Activated CD8-positive, alpha-beta T cell treated with anti-CD3 and anti-CD28 coated beads, Interleukin-2, amount 10 ng/mL, durations not matched to agents 7 days and 5 days (primary cell): ENCODE data around the gene DMC1. TPM values are rescaled to one million over a fixed set of nuclear protein-coding genes. Genes with fewer than 3 reads are reported as not detected.
"Not testable (repeated sequence)": the region's sequence is repeated elsewhere in the genome, so short reads cannot be mapped to it uniquely, and the experiment has no call there.

Experiments
- ATAC-seq: fragments of 150-1000 bp; cut with Tn5 transposase; one replicate; pipeline ENCODE4 v1.10.0; 2021; ENCODE audit warnings: moderate library complexity
- CTCF ChIA-PET: fragments of 350-600 bp; sonication (Branson Sonifier 250); formaldehyde crosslinking; loops from one replicate; lab custom pipeline; 2021; ENCODE audit warnings: antibody characterized with exemption; lab: Charles Lee
- POLR2A ChIA-PET: fragments of 350-600 bp; sonication (Branson Sonifier 250); formaldehyde crosslinking; loops from one replicate; lab custom pipeline; 2021; ENCODE audit warnings: antibody characterized with exemption; lab: Charles Lee
- DNase-seq: peaks from one replicate; pipeline ENCODE4 v3.0.0-alpha.2; 2020
- H3K27ac Mint-ChIP-seq: one replicate; pipeline ENCODE4 v1.8.0; 2021; ENCODE audit warnings: mild to moderate bottlenecking, mixed read lengths
- H3K27me3 Mint-ChIP-seq: one replicate; pipeline ENCODE4 v1.8.0; 2021; ENCODE audit warnings: low read depth, mixed read lengths
- H3K36me3 Mint-ChIP-seq: one replicate; pipeline ENCODE4 v1.8.0; 2021; ENCODE audit warnings: low read depth, mixed read lengths
- H3K4me1 Mint-ChIP-seq: one replicate; pipeline ENCODE4 v1.8.0; 2021; ENCODE audit warnings: low read depth, mixed read lengths
- H3K4me3 Mint-ChIP-seq: one replicate; pipeline ENCODE4 v1.8.0; 2021; ENCODE audit warnings: mild to moderate bottlenecking, mixed read lengths
- H3K9me3 Mint-ChIP-seq: one replicate; pipeline ENCODE4 v1.8.0; 2022; ENCODE audit warnings: mixed read lengths; ENCODE audit not compliant: insufficient read depth
- total RNA-seq, 2 experiments: library from RNA; stranded (reverse); gene quantifications; one replicate each; pipeline ENCODE4 v1.2.3, GENCODE V29; 2021

Gene DMC1
- total RNA-seq, 2 experiments from 2014 or later: 10.1 to 12.1 TPM

DNA sequence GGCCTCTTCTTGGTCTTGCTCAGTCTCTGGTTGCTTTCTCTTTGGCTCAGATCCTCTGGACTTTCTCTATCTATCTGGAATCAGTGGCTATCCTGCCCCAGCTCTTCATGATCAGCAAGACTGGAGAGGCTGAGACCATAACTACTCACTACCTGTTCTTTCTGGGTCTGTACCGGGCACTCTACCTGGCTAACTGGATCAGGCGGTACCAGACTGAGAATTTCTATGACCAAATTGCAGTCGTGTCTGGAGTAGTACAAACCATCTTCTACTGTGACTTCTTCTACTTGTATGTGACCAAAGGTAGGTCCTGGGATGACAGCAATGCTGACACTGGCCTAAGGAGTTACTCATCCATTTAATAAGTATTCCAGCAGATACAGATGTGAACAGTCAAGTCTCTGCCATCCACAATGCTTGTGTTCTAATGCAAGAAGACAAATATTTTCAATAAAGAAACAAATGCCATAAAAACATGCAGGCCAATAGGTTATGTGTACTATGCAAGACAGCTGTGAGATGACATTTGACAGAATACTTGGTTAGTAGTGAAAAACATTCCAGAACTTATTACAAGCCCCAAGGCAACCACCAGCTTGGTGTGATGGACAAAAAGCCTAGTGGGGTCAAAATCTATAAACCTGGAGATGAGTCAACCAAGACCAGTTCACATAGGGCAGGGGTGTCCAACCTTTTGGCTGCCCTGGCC, 88.7 kb downstream of the DMC1 start:
- no peak overlapping the region for H3K4me3 Mint-ChIP-seq
- H3K36me3 Mint-ChIP-seq: peaks cover 61% of the 10 kb centered on the region
- no peak overlapping the region for H3K27ac Mint-ChIP-seq
- H3K27me3 Mint-ChIP-seq: no peaks in the 10 kb centered on the region
- peaks cover 9% of the 10 kb centered on the region for H3K4me1 Mint-ChIP-seq
- DNase-seq (no peak), ATAC-seq (no peak)
- POLR2A ChIA-PET: interaction anchor here (0.7 to 1.6 kb wide), 7 partner anchors 9 to 430 kb away, joined by 3 to 5 read pairs (median 3); no protein-coding TSS in a partner anchor
- CTCF ChIA-PET: interaction anchor here (1.2 kb wide), 1 partner anchor 14 kb away, joined by 3 read pairs; no protein-coding TSS in a partner anchor
- H3K9me3 Mint-ChIP-seq: no peaks in the 10 kb centered on the region

GRCh38 chr22:38479096-38479837, 90.7 kb downstream of the DMC1 start:
- no peaks in the 10 kb centered on the region for H3K4me1 Mint-ChIP-seq
- ChIA-PET POLR2A (interaction anchor here (1.0 to 1.8 kb wide), 4 partner anchors 12 to 22 kb away, joined by 3 to 4 read pairs (median 4); no protein-coding TSS in a partner anchor), CTCF (no interaction called here)

GRCh38 chr22:38477585-38477984, 92.4 kb downstream of the DMC1 start:
- no peak overlapping the region for H3K27ac Mint-ChIP-seq
- POLR2A ChIA-PET: interaction anchor here (0.6 to 1.1 kb wide), 2 partner anchors 8 to 222 kb away, joined by 3 to 4 read pairs; no protein-coding TSS in a partner anchor
- CTCF ChIA-PET: no interaction called here

More at GRCh38 chr22:38479096-38479837, 90.7 kb downstream of the DMC1 start:
- peaks cover 43% of the 10 kb centered on the region for H3K36me3 Mint-ChIP-seq
- H3K9me3 Mint-ChIP-seq: no peaks in the 10 kb centered on the region
- H3K4me3 Mint-ChIP-seq: no peak overlapping the region
- ATAC-seq (no peak), DNase-seq (no peak)
- no peak overlapping the region for H3K27ac Mint-ChIP-seq
- H3K27me3 Mint-ChIP-seq: no peaks in the 10 kb centered on the region

DNA sequence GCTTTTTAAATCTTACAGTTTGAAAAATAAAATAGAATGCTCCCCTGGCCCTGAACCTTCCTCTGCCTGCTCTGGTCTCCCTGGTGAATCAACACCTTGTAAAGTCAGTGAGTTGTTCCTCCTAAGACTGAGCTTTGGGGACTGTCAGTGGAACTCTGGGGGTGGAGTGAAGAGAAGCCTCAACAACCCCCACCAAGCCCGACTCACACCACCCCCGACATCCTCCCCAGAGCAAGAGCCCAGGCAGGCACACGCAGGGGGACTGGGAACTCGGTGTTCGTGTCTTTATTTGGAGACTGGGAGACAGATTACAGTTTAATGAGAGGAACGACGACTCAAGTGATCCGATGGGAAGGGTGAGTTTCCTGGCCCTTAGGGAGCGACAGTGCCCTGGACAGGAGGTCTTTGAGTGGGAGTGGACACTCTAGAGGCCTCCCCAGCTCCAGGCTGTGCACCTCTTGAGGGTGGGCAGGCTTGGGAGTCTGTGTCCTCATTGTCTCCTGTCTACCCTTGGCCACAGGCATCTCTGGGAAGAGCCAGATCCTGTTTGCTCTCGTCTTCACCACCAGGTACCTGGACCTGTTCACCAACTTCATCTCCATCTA, 95.9 kb downstream of the DMC1 start:
- Mint-ChIP-seq H3K9me3 (no peaks in the 10 kb centered on the region), H3K27me3 (peaks cover 2% of the 10 kb centered on the region), H3K27ac (no peak overlapping the region), H3K4me1 (no peaks in the 10 kb centered on the region), H3K36me3 (peaks cover 3% of the 10 kb centered on the region), H3K4me3 (no peak overlapping the region)
- DNase-seq (no peak), ATAC-seq (no peak)
- POLR2A ChIA-PET: interaction anchor here (2.2 kb wide), 1 partner anchor 16 kb away, joined by 6 read pairs; no protein-coding TSS in a partner anchor
- CTCF ChIA-PET: no interaction called here

More at GRCh38 chr22:38477585-38477984, 92.4 kb downstream of the DMC1 start:
- DNase-seq (no peak), ATAC-seq (no peak)
- H3K9me3 Mint-ChIP-seq: no peaks in the 10 kb centered on the region
- H3K4me3 Mint-ChIP-seq: no peak overlapping the region
- H3K27me3 Mint-ChIP-seq: no peaks in the 10 kb centered on the region
- H3K36me3 Mint-ChIP-seq: peaks cover 26% of the 10 kb centered on the region
- H3K4me1 Mint-ChIP-seq: no peaks in the 10 kb centered on the region

DNA sequence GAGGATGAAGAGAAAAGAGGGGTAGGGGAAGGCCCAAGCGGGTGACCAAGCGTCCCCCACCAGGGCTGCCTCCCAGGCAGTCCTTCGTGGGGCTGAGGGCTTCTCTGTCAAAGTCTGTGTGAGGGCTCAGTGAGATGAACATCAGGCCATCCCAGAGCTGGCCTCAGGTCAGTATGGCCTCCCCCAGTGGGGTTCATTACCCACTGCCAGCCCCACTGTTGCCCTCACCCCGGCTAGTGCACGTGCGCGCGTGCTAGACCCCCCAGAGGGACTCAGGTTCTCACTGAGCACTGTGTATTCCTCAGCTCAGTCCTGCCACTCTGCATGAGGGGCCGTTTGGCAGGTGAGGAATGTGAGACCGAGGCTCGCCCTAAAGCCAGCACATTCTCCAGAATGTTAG, 98.7 kb downstream of the DMC1 start:
- no peak overlapping the region for H3K4me3 Mint-ChIP-seq
- peaks cover 12% of the 10 kb centered on the region for H3K4me1 Mint-ChIP-seq
- no peak overlapping the region for H3K27ac Mint-ChIP-seq
- no peaks in the 10 kb centered on the region for H3K36me3 Mint-ChIP-seq
- ChIA-PET CTCF (no interaction called here), POLR2A (no interaction called here)
- no peak for DNase-seq
- H3K9me3 Mint-ChIP-seq: no peaks in the 10 kb centered on the region
- no peak for ATAC-seq
- peaks cover 18% of the 10 kb centered on the region for H3K27me3 Mint-ChIP-seq

GRCh38 chr22:38470179-38470578, 99.8 kb downstream of the DMC1 start:
- H3K4me3 Mint-ChIP-seq, CTCF ChIA-PET, POLR2A ChIA-PET, H3K9me3 Mint-ChIP-seq, DNase-seq, H3K27ac Mint-ChIP-seq, H3K36me3 Mint-ChIP-seq, ATAC-seq: not testable (repeated sequence)
- Mint-ChIP-seq H3K27me3 (peaks cover 28% of the 10 kb centered on the region), H3K4me1 (peaks cover 12% of the 10 kb centered on the region)

- Mint-ChIP-seq H3K4me1 (peaks cover 12% of the 10 kb centered on the region), H3K27ac (no peak overlapping the region), H3K4me3 (no peak overlapping the region), H3K9me3 (no peaks in the 10 kb centered on the region), H3K27me3 (peaks cover 32% of the 10 kb centered on the region), H3K36me3 (no peaks in the 10 kb centered on the region)
- ATAC-seq (no peak), DNase-seq (no peak)
- CTCF ChIA-PET: no interaction called here
- POLR2A ChIA-PET: no interaction called here
Measured at GRCh38 chr22:38469306-38469781, 100.6 kb downstream of the DMC1 start.

Other genes with a start within 250 kb of the DMC1 start
- gene KCNJ4, start 115.0 kb downstream of the DMC1 start, total RNA-seq: not detected
- 1 to 10 TPM in 1 of 2 experiments, under 1 TPM in 1; 0.99 to 1.0 TPM for gene KDELR3, start 102.1 kb downstream of the DMC1 start, total RNA-seq
- 100 to 1,000 TPM; 443 to 445 TPM for gene DDX17, start 63.9 kb downstream of the DMC1 start, total RNA-seq
- under 1 TPM; 0.87 to 0.89 TPM for gene FAM227A, start 86.2 kb upstream of the DMC1 start, total RNA-seq
- gene CBY1, start 86.5 kb upstream of the DMC1 start, total RNA-seq: 10 to 100 TPM; 11.6 to 13.6 TPM
- 10 to 100 TPM; 91.3 to 98.7 TPM for gene TOMM22, start 111.8 kb upstream of the DMC1 start, total RNA-seq
- 10 to 100 TPM; 60.0 to 63.7 TPM for gene JOSD1, start 130.8 kb upstream of the DMC1 start, total RNA-seq
- 10 to 100 TPM; 71.8 to 73.9 TPM for gene GTPBP1, start 135.8 kb upstream of the DMC1 start, total RNA-seq
- gene SUN2, start 185.8 kb upstream of the DMC1 start, total RNA-seq: 100 to 1,000 TPM; 481 to 482 TPM
- gene DNAL4, start 224.0 kb upstream of the DMC1 start, total RNA-seq: 1 to 10 TPM; 8.0 to 8.6 TPM